Myometrial cell (primary cell): ENCODE data around the gene KBTBD13. TPM values are rescaled to one million over a fixed set of nuclear protein-coding genes. Genes with fewer than 3 reads are reported as not detected.

Experiments used
- total RNA-seq: library from RNA; depleted of rRNA; stranded (reverse); fragments of >200 nt; gene quantifications from 2 replicates; pipeline ENCODE4 v1.2.3, GENCODE V29; 2015

Gene KBTBD13
- total RNA-seq, result not detected in 2 replicates

DNA sequence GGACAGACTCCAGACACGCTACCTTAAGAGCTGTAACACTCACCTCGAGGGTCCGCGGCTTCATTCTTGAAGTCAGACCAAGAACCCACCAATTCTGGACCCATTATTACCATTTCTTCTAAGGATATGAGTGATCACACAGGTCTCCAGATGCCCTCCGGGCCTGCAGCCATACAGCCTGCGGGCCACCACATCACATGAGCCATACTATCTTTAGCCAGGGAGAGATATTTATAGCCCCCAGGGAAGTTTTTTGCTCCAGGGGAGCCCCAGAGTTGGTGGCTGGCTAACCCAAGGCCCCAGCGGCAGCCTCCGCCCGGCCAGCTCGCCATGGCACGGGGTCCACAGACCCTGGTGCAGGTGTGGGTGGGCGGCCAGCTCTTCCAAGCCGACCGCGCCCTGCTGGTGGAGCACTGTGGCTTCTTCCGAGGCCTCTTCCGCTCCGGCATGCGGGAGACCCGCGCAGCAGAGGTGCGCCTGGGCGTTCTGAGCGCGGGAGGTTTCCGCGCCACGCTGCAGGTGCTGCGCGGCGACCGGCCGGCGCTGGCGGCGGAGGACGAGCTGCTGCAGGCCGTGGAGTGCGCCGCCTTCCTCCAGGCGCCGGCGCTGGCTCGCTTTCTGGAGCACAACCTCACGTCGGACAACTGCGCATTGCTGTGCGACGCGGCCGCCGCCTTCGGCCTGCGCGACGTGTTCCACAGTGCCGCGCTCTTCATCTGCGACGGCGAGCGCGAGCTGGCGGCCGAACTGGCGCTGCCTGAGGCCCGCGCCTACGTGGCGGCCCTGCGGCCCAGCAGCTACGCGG is at the start of gene KBTBD13:
TSS of gene KBTBD13 (plus strand) at position 261 of the 805 bp plus-strand sequence. CDS start at position 331, 70 bp downstream.

DNA sequence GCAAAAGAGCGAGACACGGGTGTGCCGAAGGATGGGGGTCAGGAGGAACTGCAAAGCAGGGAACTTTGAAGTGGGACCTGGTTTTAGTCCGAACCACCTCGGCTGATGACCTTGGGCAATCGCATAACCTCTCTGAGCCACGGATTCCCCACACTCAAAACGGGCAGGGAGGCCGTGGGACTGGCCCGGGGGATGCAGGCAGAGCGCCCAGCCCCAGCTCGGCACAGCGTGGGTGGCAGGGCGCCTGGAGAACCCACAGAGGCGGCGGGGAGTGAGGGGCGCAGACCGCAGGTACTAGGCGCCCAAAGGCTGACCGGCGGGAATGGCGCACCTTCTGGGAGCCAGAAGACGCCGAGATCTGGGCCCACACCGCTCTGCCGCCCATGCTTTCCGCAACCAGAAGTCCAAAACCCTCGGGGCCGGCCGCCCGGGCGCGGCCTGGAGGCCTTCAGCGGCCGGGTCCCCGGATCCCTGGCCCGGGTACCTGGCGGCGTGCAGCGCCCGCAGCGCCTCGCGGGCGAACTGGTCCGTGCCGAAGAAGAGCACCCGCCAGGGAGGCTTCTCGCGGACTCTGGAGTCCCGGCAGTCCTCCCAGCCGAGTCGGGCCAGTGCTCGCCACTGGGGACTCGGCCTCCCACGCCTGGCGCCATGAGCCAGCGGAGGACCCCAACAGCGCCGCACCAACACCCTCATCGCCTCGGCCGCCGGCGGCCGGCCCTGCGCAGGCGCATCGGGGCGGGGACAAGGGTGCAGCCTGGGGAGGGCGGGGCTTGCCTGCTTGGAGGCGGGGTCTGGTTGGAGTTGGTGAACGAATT is 47.4 kb upstream of the KBTBD13 start, which contains the start of gene MTFMT:
TSS of gene MTFMT (minus strand) at position 719 of the 815 bp plus-strand sequence. CDS start at position 693, 26 bp downstream.

DNA sequence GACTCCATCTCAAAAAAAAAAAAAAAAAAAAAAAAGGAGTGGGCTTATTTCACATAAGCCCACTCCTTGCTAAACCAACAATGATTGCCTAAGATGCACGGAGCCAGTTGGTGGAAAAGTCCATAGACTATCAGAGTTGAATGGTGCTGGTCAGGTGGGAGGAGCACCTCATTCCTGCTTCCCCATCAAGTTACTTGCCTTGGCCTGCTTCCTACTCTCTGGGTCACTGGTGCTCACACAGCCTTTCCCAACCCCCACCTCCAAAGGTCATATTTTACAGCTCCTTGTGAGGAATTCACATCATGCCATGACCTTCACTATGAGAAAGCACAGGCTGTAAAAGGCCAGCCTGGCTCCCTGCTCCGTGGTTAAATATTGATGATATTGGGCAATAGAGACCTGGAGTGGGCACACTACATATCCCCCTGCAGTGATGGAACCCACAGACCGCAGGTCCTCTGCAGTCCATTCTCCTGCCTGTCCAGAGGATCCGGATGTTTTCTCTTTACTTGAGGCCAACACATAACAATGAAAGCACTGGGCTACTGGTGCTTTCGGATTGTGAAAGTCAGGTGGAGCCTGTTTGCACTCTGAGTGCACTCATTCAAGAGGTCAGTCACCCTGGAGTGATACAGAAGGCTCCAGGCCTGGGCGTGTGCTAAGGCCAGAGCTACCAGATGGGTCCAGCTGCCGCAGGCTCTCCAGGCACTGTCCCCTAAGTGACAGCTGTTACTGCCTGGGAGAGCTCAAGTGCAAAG is 31.6 kb upstream of the KBTBD13 start, which contains the start of gene SLC51B:
TSS of gene SLC51B (plus strand) at position 664 of the 758 bp plus-strand sequence. CDS start 4,618 bp downstream, outside the sequence.

DNA sequence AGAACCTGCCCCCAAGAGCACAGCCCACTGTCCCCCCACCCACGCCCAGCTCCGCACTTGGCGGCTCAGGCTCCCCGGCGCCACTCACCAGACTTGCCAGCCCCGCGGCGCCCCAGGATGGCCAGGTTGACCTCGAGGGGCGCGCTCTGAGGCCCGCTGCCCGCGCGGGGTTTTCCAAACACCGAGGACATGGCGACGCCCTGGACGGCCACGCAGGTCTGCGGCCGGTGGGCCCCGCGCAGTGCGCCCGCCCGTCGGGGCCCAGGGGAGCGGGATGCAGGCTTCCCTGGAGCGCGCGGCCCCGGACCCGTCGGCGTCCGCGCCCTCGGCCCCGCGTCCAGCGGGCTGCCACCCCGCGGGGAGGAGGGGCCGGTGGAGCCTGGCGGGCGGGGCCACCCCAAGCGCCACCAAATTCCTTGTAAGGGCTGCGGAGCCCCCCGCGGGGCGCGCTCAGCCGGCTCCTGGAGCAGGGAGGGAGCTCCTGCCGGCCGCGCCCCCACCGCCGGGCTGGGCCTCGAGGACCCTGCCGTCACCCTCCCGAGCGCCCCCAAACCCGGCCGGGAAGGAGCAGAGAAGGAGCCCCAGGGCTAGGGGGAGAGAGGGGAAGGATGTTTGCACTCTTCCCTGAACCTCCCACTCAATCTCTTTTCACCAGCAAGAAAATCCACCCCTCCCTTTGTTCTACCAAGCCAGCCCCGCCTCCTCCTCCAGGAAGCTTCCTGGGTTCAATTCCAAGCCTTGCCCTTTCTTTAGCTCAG is 8.7 kb upstream of the KBTBD13 start, which contains the start of gene RASL12:
TSS of gene RASL12 (minus strand) at position 347 of the 758 bp plus-strand sequence. CDS start at position 191, 156 bp downstream.

DNA sequence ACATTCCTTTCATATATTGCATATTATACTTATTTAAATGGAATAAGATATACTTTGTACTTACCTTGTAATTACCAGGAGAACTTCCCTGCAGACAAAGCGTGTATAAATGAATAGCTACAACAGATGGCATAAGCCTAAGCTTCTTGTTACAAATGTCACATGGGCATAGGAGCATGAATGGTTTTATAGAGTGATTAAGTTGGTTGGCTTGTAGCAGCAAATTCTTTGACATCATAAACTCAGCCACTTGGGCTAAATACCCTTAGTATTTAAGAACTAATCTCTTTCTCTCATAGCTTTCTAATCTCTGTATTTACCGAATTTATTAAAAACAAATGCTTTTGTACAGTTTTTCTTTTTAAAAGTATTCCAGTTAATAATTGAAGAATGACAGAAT is 38.5 kb downstream of the KBTBD13 start, which contains the start of gene UBAP1L:
TSS of gene UBAP1L (minus strand) at position 115 of the 400 bp plus-strand sequence. CDS start 8,985 bp downstream, outside the sequence.

Other genes starting within 250 kb of the KBTBD13 start
- 30.8 and 31.9 TPM in 2 replicates for gene PLEKHO2, start 234.8 kb upstream of the KBTBD13 start, total RNA-seq
- gene ANKDD1A, start 164.8 kb upstream of the KBTBD13 start, total RNA-seq, result 0.35 and 1.7 TPM in 2 replicates
- 71.2 and 89.9 TPM in 2 replicates for gene SPG21, start 86.8 kb upstream of the KBTBD13 start, total RNA-seq
- gene MTFMT, start 47.1 kb upstream of the KBTBD13 start, total RNA-seq, result 26.4 and 30.0 TPM in 2 replicates
- not detected in 2 replicates for gene SLC51B, start 31.4 kb upstream of the KBTBD13 start, total RNA-seq
- 12.1 and 12.8 TPM in 2 replicates for gene RASL12, start 8.8 kb upstream of the KBTBD13 start, total RNA-seq
- gene UBAP1L, start 38.5 kb downstream of the KBTBD13 start, total RNA-seq, result 0.18 and 0.29 TPM in 2 replicates
- 15.6 and 18.6 TPM in 2 replicates for gene PDCD7, start 57.1 kb downstream of the KBTBD13 start, total RNA-seq
- gene CLPX, start 108.6 kb downstream of the KBTBD13 start, total RNA-seq, result 20.5 and 28.2 TPM in 2 replicates
- 0.18 TPM in 1 of 2 replicates, not detected in the other for gene CILP, start 134.7 kb downstream of the KBTBD13 start, total RNA-seq
- 5.2 and 9.7 TPM in 2 replicates for gene PARP16, start 210.1 kb downstream of the KBTBD13 start, total RNA-seq
- gene RNU5A-1, start 219.3 kb downstream of the KBTBD13 start, total RNA-seq, result not detected in 2 replicates
- not detected in 2 replicates for gene RNU5B-1, start 227.9 kb downstream of the KBTBD13 start, total RNA-seq